NCI-H1092 (cell line): ENCODE data around the gene IQGAP3.
"Not testable (repeated sequence)": the region's sequence is repeated elsewhere in the genome, so short reads cannot be mapped to it uniquely, and the experiment has no call there.

Experiments
- DNase-seq: peaks from one replicate; lab custom pipeline; 2025; lab: John Stamatoyannopoulos, UW

Gene IQGAP3

GRCh38 chr1:156572663-156573018 is 276 bp upstream of the IQGAP3 start:
- DNase-seq: no peak

- no peak for DNase-seq
Observed at GRCh38 chr1:156571261-156571852, 1.0 kb downstream of the IQGAP3 start.

GRCh38 chr1:156566436-156566835 is 5.9 kb downstream of the IQGAP3 start:
- DNase-seq: no peak

GRCh38 chr1:156565519-156565918 is 6.8 kb downstream of the IQGAP3 start:
- DNase-seq: no peak

GRCh38 chr1:156560585-156561163 is 11.7 kb downstream of the IQGAP3 start:
- DNase-seq: no peak

GRCh38 chr1:156559797-156560385 is 12.5 kb downstream of the IQGAP3 start:
- DNase-seq: no peak

GRCh38 chr1:156559086-156559796 is 13.1 kb downstream of the IQGAP3 start:
- no peak for DNase-seq

GRCh38 chr1:156556354-156556753 is 16.0 kb downstream of the IQGAP3 start:
- DNase-seq: no peak

GRCh38 chr1:156555715-156556114 is 16.6 kb downstream of the IQGAP3 start:
- no peak for DNase-seq

GRCh38 chr1:156554971-156555370 is 17.4 kb downstream of the IQGAP3 start:
- DNase-seq: no peak

GRCh38 chr1:156553860-156554485 is 18.4 kb downstream of the IQGAP3 start:
- DNase-seq: no peak

- not testable (repeated sequence) for DNase-seq
Observed at GRCh38 chr1:156552937-156553336, 19.4 kb downstream of the IQGAP3 start.

GRCh38 chr1:156552518-156552917 is 19.8 kb downstream of the IQGAP3 start:
- no peak for DNase-seq

- no peak for DNase-seq
Observed at GRCh38 chr1:156551869-156552268, 20.5 kb downstream of the IQGAP3 start.

GRCh38 chr1:156551066-156551643 is 21.2 kb downstream of the IQGAP3 start:
- DNase-seq: no peak

GRCh38 chr1:156550346-156550745 is 22.0 kb downstream of the IQGAP3 start:
- DNase-seq: no peak

GRCh38 chr1:156549831-156550230 is 22.5 kb downstream of the IQGAP3 start:
- DNase-seq: no peak

GRCh38 chr1:156549390-156549789 is 23.0 kb downstream of the IQGAP3 start:
- no peak for DNase-seq

- DNase-seq: no peak
Observed at GRCh38 chr1:156547982-156548381, 24.4 kb downstream of the IQGAP3 start.

- DNase-seq: no peak
Observed at GRCh38 chr1:156547434-156547833, 24.9 kb downstream of the IQGAP3 start.

- no peak for DNase-seq
Observed at GRCh38 chr1:156546267-156546666, 26.1 kb downstream of the IQGAP3 start.

GRCh38 chr1:156544592-156545102 is 27.7 kb downstream of the IQGAP3 start:
- DNase-seq: no peak
